HFF-Myc (cell line): Measurements from ENCODE around the gene RGSL1.

ENCODE experiments used
- DNase-seq: peaks from one replicate; pipeline ENCODE4 v3.0.0-alpha.2; 2011; ENCODE audit warnings: low read depth; ENCODE audit errors: extremely low read depth
- H3K4me3 ChIP-seq: replicated peaks from 2 replicates; pipeline ENCODE4 v1.5.1; 2011; ENCODE audit warnings: low read depth, mild to moderate bottlenecking, control low read depth, low read length
- TF ChIP-seq, protein P1 (sequence below): IDR thresholded peaks from 2 replicates; pipeline ENCODE4 v1.5.1; 2012; ENCODE audit warnings: mild to moderate bottlenecking, low read depth, low read length, control low read depth; ENCODE audit errors: missing control alignments

Gene RGSL1

DNA sequence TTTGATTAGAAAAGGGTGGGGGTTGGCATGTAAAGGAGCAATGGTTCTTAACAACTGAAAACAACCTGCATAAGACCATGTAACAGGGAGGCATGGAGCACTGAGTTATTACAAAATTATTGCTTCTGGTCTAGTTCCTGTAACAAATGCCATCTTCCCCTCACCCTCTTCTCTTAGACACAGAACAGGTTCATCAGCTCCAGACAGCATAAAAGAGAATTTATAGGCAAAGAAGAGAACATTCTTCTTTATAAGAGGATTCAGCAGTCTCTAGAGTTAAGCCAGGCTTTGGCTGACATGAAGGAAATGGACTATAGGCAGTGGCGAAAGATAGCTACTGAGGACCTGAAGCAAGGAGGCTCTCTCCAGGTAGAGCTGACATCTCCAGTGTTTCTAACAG lies 38.9 kb downstream of the RGSL1 start:
- no peak for DNase-seq
- H3K4me3 ChIP-seq = no peak overlapping the region
- TF ChIP-seq, protein P1, sequence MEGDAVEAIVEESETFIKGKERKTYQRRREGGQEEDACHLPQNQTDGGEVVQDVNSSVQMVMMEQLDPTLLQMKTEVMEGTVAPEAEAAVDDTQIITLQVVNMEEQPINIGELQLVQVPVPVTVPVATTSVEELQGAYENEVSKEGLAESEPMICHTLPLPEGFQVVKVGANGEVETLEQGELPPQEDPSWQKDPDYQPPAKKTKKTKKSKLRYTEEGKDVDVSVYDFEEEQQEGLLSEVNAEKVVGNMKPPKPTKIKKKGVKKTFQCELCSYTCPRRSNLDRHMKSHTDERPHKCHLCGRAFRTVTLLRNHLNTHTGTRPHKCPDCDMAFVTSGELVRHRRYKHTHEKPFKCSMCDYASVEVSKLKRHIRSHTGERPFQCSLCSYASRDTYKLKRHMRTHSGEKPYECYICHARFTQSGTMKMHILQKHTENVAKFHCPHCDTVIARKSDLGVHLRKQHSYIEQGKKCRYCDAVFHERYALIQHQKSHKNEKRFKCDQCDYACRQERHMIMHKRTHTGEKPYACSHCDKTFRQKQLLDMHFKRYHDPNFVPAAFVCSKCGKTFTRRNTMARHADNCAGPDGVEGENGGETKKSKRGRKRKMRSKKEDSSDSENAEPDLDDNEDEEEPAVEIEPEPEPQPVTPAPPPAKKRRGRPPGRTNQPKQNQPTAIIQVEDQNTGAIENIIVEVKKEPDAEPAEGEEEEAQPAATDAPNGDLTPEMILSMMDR = no peak

DNA sequence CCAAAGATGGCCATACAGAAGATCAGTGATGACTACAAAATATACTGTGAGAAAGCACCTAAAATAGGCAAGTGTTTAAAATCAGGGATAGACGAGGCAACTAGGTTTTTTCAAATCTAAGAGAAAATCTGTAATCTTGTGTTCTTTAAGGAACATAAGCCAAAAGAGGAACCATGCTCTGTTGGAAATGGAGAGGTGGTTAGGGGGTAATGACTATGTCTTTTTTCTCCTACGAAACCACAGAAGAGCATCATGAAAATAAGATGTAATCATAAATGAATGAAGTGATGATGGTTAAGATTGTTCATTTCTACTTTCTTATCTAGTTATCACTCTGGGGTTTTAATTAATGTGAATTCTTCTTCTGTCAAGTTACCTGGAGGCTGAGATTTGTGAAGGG lies 43.1 kb downstream of the RGSL1 start:
- no peak overlapping the region for H3K4me3 ChIP-seq
- DNase-seq = no peak
- TF ChIP-seq, protein P1 = no peak

DNA sequence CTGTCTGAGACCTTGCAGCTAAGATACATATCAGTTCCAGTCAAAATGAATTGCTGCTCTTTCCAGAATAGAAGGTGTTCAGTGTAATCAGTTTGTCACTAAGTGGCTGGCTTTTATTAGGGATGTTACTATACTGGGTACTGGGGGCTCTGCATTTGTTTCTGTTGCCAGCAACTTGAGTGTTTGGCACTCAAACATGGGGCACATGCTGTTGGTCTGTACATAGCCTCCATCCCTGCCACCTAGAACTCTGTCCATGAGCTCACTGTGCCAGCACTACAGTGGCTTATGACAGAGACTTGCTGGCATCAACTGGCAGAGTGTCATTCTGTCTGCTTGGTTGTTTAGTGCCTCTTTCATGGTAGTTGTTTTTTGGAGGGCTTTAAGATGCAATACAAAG lies 45.1 kb downstream of the RGSL1 start:
- no peak overlapping the region for H3K4me3 ChIP-seq
- no peak for DNase-seq
- TF ChIP-seq, protein P1 = no peak

DNA sequence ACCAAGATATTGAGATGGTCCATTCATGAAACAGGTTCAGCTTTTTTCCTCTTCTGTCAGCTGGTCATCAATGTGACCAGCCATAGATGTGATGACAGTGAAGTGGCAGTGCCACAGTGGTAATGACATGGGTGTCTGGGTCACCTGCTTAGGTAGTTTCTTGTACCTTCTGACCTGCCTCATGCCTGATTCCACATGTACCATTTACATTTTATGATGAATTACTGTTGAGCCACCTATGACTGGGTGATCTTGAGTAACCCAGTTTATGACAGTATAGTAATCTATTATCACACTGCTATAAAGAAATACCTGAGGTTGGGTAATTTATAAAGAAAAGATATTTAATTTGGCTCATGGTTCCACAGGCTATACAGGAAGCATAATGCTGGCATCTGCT lies 45.7 kb downstream of the RGSL1 start:
- no peak overlapping the region for H3K4me3 ChIP-seq
- DNase-seq = no peak
- TF ChIP-seq, protein P1 = no peak

DNA sequence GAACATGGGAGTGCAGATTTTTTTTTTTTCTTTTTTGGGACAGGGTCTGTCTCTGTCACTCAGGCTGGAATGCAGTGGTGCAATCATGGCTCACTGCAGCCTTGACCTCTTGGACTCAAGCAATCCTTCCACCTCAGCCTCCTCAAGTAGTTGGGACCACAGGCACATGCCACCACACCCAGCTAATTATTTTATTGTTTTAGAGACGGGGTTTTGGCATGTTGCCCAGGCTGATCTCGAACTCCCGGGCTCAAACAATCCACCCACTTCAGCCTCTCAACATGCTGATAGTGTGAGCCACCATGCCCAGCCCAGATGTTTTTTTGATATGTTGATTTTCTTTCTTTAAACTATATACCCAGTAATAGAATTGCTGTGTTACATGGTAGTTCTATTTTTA lies 57.7 kb downstream of the RGSL1 start:
- no peak overlapping the region for H3K4me3 ChIP-seq
- TF ChIP-seq, protein P1 = no peak
- peak; percentile 9 for DNase-seq

DNA sequence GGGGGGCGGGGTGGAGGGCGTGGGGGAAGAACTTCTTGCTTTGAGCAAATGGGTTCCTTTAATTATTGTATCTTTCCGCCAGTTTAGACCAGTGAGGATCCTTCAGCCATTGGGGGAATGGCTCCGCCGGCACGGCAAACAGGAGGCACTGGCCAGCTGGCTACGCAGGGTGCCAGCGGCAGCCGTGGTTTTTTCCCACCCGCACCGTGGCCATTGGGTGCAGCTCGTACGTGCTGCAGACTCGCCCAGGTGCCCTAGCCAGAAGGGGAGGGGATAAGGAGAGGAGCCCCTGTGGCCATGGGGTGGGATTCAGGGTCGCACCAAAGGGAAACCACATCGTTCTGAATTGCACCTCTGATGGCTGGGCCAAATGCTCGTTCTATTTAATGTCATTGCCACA lies 65.6 kb downstream of the RGSL1 start:
- TF ChIP-seq, protein P1 = no peak
- DNase-seq = no peak
- H3K4me3 ChIP-seq = no peak overlapping the region

DNA sequence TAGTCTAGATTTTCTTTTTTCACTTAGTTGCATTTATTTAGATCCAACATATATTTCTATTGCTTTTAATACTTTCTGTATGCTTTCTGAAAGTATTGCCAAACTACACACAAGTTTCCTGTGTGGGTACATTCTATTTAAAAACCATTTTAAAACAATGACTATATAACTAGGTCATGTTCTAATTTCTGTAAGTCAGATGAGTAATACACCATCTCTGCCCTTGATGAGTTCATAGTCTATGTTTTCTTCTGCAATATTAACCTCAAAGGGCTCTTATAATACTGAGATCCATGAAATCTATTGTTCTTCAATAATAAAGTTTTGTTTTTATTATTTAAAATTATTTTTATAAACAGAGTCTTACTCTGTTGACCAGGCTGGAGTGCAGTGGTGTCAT lies 70.8 kb downstream of the RGSL1 start:
- TF ChIP-seq, protein P1 = no peak
- no peak for DNase-seq

More for the DNA sequence above, 70.8 kb downstream of the RGSL1 start:
- no peak overlapping the region for H3K4me3 ChIP-seq
